GM23338 (cell line): ENCODE results near the gene BEGAIN. TPM values are rescaled to one million over a fixed set of nuclear protein-coding genes. Genes with fewer than 3 reads are reported as not detected.

ENCODE experiments used
- ATAC-seq: fragments of 200-7000 bp; cut with Tn5 transposase; 3 replicates; pipeline ENCODE4 v1.9.1; 2020
- DNase-seq: peaks from one replicate; pipeline ENCODE4 v3.0.0-alpha.2; 2015; ENCODE audit warnings: low spot score
- H2AFZ ChIP-seq: fragments of 200-600 bp; sonication (generic); 2 replicates; pipeline ENCODE4 v1.8.0; 2016; ENCODE audit warnings: antibody characterized with exemption, mild to moderate bottlenecking, moderate library complexity
- H3F3A ChIP-seq: fragments of 200-600 bp; sonication (generic); replicated peaks from 2 replicates; pipeline ENCODE4 v1.8.0; 2017; ENCODE audit warnings: antibody characterized with exemption, mixed run types, low read depth
- H3K27ac ChIP-seq: fragments of 200-600 bp; sonication (generic); 2 replicates; pipeline ENCODE4 v1.6.1; 2016; ENCODE audit warnings: low read depth
- H3K27me3 ChIP-seq: fragments of 200-600 bp; sonication (generic); 2 replicates; pipeline ENCODE4 v1.8.0; 2016; ENCODE audit warnings: mild to moderate bottlenecking, mixed run types, moderate library complexity; ENCODE audit not compliant: insufficient read depth
- H3K36me3 ChIP-seq: fragments of 200-600 bp; sonication (generic); 2 replicates; pipeline ENCODE4 v1.8.0; 2016; ENCODE audit warnings: mild to moderate bottlenecking; ENCODE audit not compliant: insufficient read depth
- H3K4me1 ChIP-seq: fragments of 200-600 bp; sonication (generic); 2 replicates; pipeline ENCODE4 v1.8.0; 2016; ENCODE audit warnings: mild to moderate bottlenecking, moderate library complexity; ENCODE audit not compliant: insufficient read depth
- H3K4me2 ChIP-seq: fragments of 200-600 bp; sonication (generic); 2 replicates; pipeline ENCODE4 v1.7.1; 2017; ENCODE audit warnings: mixed run types
- H3K4me3 ChIP-seq: fragments of 200-600 bp; sonication (generic); 2 replicates; pipeline ENCODE4 v1.6.1; 2016; ENCODE audit warnings: mixed run types
- H3K79me2 ChIP-seq: fragments of 200-600 bp; sonication (generic); replicated peaks from 2 replicates; pipeline ENCODE4 v1.8.0; 2017; ENCODE audit warnings: mild to moderate bottlenecking; ENCODE audit not compliant: insufficient read depth
- H3K9me2 ChIP-seq: fragments of 200-600 bp; sonication (generic); 2 replicates; pipeline ENCODE4 v1.8.0; 2017; ENCODE audit not compliant: insufficient read depth
- H4K20me1 ChIP-seq: fragments of 200-600 bp; sonication (generic); replicated peaks from 2 replicates; pipeline ENCODE4 v1.8.0; 2017; ENCODE audit warnings: mild to moderate bottlenecking; ENCODE audit not compliant: insufficient read depth
- H3K27ac Mint-ChIP-seq: 2 replicates; pipeline ENCODE4 v1.8.0; 2020; ENCODE audit warnings: inconsistent platforms, mild to moderate bottlenecking, moderate library complexity, mixed read lengths
- H3K27me3 Mint-ChIP-seq: 3 replicates; pipeline ENCODE4 v1.8.0; 2022; ENCODE audit warnings: low read depth, mild to moderate bottlenecking, moderate library complexity, mixed read lengths, inconsistent platforms; ENCODE audit not compliant: insufficient read depth, poor library complexity
- H3K36me3 Mint-ChIP-seq: 3 replicates; pipeline ENCODE4 v1.8.0; 2021; ENCODE audit warnings: low read depth, mild to moderate bottlenecking, inconsistent platforms, moderate library complexity, mixed read lengths
- H3K4me1 Mint-ChIP-seq: 3 replicates; pipeline ENCODE4 v1.8.0; 2020; ENCODE audit warnings: mild to moderate bottlenecking, inconsistent platforms, mixed read lengths
- H3K4me3 Mint-ChIP-seq: 3 replicates; pipeline ENCODE4 v1.8.0; 2021; ENCODE audit warnings: moderate library complexity, mild to moderate bottlenecking, inconsistent platforms, mixed read lengths
- H3K9me3 Mint-ChIP-seq: 3 replicates; pipeline ENCODE4 v1.8.0; 2020; ENCODE audit warnings: moderate library complexity, mild to moderate bottlenecking, inconsistent platforms, mixed read lengths
- CREB1 ChIP-seq: fragments of 250-450 bp; sonication (Bioruptor Pico); IDR thresholded peaks from 2 replicates; pipeline ENCODE4 v1.5.0; 2020; ENCODE audit warnings: low read depth, mild to moderate bottlenecking, moderate library complexity
- CTCF ChIP-seq, 2 experiments: fragments of 200-600 bp in 1 of 2; sonication (generic) in 1 of 2; conservative IDR thresholded peaks; 2 replicates each; pipeline versions ENCODE4 v1.5.1 to v1.6.1; 2016 to 2017; ENCODE audit warnings: antibody characterized with exemption in 2 of 2, low read depth in 2 of 2, mild to moderate bottlenecking in 2 of 2, moderate library complexity in 1 of 2
- ETS1 ChIP-seq: IDR thresholded peaks from 2 replicates; pipeline ENCODE4 v1.6.1; 2016; ENCODE audit warnings: antibody characterized with exemption
- EZH2 ChIP-seq: fragments of 200-600 bp; sonication (generic); IDR thresholded peaks from one replicate; pipeline ENCODE4 v1.8.0; 2017; ENCODE audit warnings: antibody characterized with exemption, mild to moderate bottlenecking, low read depth; ENCODE audit not compliant: unreplicated experiment
- EZH2phosphoT487 ChIP-seq: fragments of 200-600 bp; sonication (generic); IDR thresholded peaks from one replicate; pipeline ENCODE4 v1.8.1; 2018; ENCODE audit warnings: antibody characterized with exemption; ENCODE audit not compliant: unreplicated experiment
- JUNB ChIP-seq: IDR thresholded peaks from one replicate; pipeline ENCODE4 v1.6.1; 2016; ENCODE audit warnings: antibody characterized with exemption; ENCODE audit not compliant: unreplicated experiment
- NANOG ChIP-seq: IDR thresholded peaks from 2 replicates; pipeline ENCODE4 v1.6.1; 2016; ENCODE audit warnings: antibody characterized with exemption, borderline replicate concordance
- POLR2AphosphoS5 ChIP-seq: IDR thresholded peaks from 2 replicates; pipeline ENCODE4 v1.6.1; 2016; ENCODE audit warnings: antibody characterized with exemption, low read depth
- REST ChIP-seq: IDR thresholded peaks from one replicate; pipeline ENCODE4 v1.6.1; 2018; ENCODE audit warnings: antibody characterized with exemption; ENCODE audit not compliant: unreplicated experiment
- STAT1 ChIP-seq: IDR thresholded peaks from one replicate; pipeline ENCODE4 v1.6.1; 2016; ENCODE audit warnings: antibody characterized with exemption; ENCODE audit not compliant: unreplicated experiment
- ZNF114 ChIP-seq: fragments of 250-450 bp; sonication (Bioruptor Pico); IDR thresholded peaks from 2 replicates; pipeline ENCODE4 v1.5.0; 2020; ENCODE audit warnings: mild to moderate bottlenecking, moderate library complexity
- ZNF331 ChIP-seq: fragments of 250-450 bp; sonication (Bioruptor Pico); IDR thresholded peaks from 2 replicates; pipeline ENCODE4 v1.5.0; 2020; ENCODE audit warnings: low read depth, mild to moderate bottlenecking, moderate library complexity
- ZNF462 ChIP-seq: fragments of 250-450 bp; sonication (Bioruptor Pico); IDR thresholded peaks from 2 replicates; pipeline ENCODE4 v1.5.0; 2020; ENCODE audit warnings: mild to moderate bottlenecking, moderate library complexity
- polyA plus RNA-seq: library from polyadenylated mRNA; unstranded; fragments of >200 nt; fragmentation: Nextera tagmentation; extraction: Ambion mirVana; gene quantifications from 2 replicates; pipeline ENCODE4 v1.2.1, GENCODE V29; 2016
- total RNA-seq: library from RNA; depleted of rRNA; stranded (reverse); fragments of >200 nt; shearing (Covaris generic); gene quantifications from 2 replicates; pipeline ENCODE4 v1.2.3, GENCODE V29; 2014

The BEGAIN gene
- total and polyA plus RNA-seq, 2 experiments from 2014 or later, result 0.60 to 2.4 TPM

- Mint-ChIP-seq H3K27ac (no peak overlapping the region), H3K27me3 (peaks cover 11% of the 10 kb centered on the region), H3K4me1 (peaks cover 24% of the 10 kb centered on the region), H3K4me3 (no peak overlapping the region), H3K36me3 (no peaks in the 10 kb centered on the region), H3K9me3 (no peaks in the 10 kb centered on the region; the same call in 2 of the 3 replicates)
- Histone ChIP-seq H3K27me3 (no peaks in the 10 kb centered on the region), H3K4me2 (no peak overlapping the region), H3K27ac (no peak overlapping the region), H3K9me2 (no peaks in the 10 kb centered on the region), H3K4me1 (peaks cover 10% of the 10 kb centered on the region; the same call in 1 of the 2 replicates), H3K36me3 (no peaks in the 10 kb centered on the region), H3K4me3 (no peak overlapping the region), H3K79me2 (no peaks in the 10 kb centered on the region), H4K20me1 (no peaks in the 10 kb centered on the region), H2AFZ (no peak overlapping the region), H3F3A (no peaks in the 10 kb centered on the region)
- no peak for ATAC-seq
- DNase-seq, result no peak
- TF ChIP-seq ZNF462 (CRISPR knock-in tag) (no peak), POLR2AphosphoS5 (no peak), ETS1 (no peak), CREB1 (no peak), EZH2 (no peak), ZNF114 (CRISPR knock-in tag) (no peak), STAT1 (no peak), REST (no peak), NANOG (no peak), JUNB (no peak), ZNF331 (CRISPR knock-in tag) (no peak), EZH2phosphoT487 (no peak), CTCF (conservative IDR thresholded peaks at IDR 0.05; ENCODE audit: low read depth in 2 of 2) (no peak)
Observed at GRCh38 chr14:100557658-100558057, 29.6 kb downstream of the BEGAIN start.
